Breast epithelium (tissue), 3 donors: ENCODE data around the gene WIZ.

ENCODE experiments used
- CTCF ChIP-seq, 3 donors: fragments of 450-650 bp; IDR thresholded peaks; one replicate each; pipeline ENCODE4 v1.5.1; 2016 to 2017; ENCODE audit warnings: antibody characterized with exemption in 3 of 3, mild to moderate bottlenecking in 3 of 3, moderate library complexity in 3 of 3
- POLR2A ChIP-seq: fragments of 450-650 bp; IDR thresholded peaks from one replicate; pipeline ENCODE4 v1.6.1; 2016; ENCODE audit warnings: antibody characterized with exemption, mild to moderate bottlenecking, moderate library complexity
- POLR2AphosphoS5 ChIP-seq, 3 donors: sonication (generic); formaldehyde crosslinking; IDR thresholded peaks; one replicate each; pipeline ENCODE4 v1.6.1; 2017; ENCODE audit warnings: antibody characterized with exemption in 3 of 3

GRCh38 chr19:15448044-15448777, 1.5 kb downstream of the WIZ start:
- no peak for TF ChIP-seq CTCF (IDR thresholded peaks at IDR 0.05)
- TF ChIP-seq POLR2A = no peak
- no peak for TF ChIP-seq POLR2AphosphoS5 (IDR thresholded peaks at IDR 0.05)
